NOMO-1 (cell line): Measurements from ENCODE around the gene ELAC2.
"Not testable (repeated sequence)": the region's sequence is repeated elsewhere in the genome, so short reads cannot be mapped to it uniquely, and the experiment has no call there.

ENCODE experiments used
- DNase-seq, 2 experiments: peaks; one replicate each; lab custom pipeline; 2025; ENCODE audit not compliant: unreplicated experiment in 2 of 2; lab: John Stamatoyannopoulos, UW

ELAC2 gene

GRCh38 chr17:12993631-12994030 lies 24.2 kb downstream of the ELAC2 start:
- no peak for DNase-seq

- no peak for DNase-seq
Observed at GRCh38 chr17:12992676-12993075, 25.2 kb downstream of the ELAC2 start.

- DNase-seq: no peak
Observed at GRCh38 chr17:12990926-12991325, 26.9 kb downstream of the ELAC2 start.

GRCh38 chr17:12990041-12990808 lies 27.6 kb downstream of the ELAC2 start:
- no peak for DNase-seq

GRCh38 chr17:12987120-12987519 lies 30.7 kb downstream of the ELAC2 start:
- no peak for DNase-seq

- no peak for DNase-seq
Observed at GRCh38 chr17:12985431-12986293, 32.2 kb downstream of the ELAC2 start.

GRCh38 chr17:12983991-12984884 lies 33.6 kb downstream of the ELAC2 start:
- no peak for DNase-seq

GRCh38 chr17:12982224-12982623 lies 35.6 kb downstream of the ELAC2 start:
- DNase-seq: peak; percentile 34 to 48

- DNase-seq: no peak
Observed at GRCh38 chr17:12979826-12980500, 37.9 kb downstream of the ELAC2 start.

GRCh38 chr17:12979246-12979645 lies 38.6 kb downstream of the ELAC2 start:
- no peak for DNase-seq

GRCh38 chr17:12978787-12979186 lies 39.0 kb downstream of the ELAC2 start:
- DNase-seq: not testable (repeated sequence)

- no peak for DNase-seq
Observed at GRCh38 chr17:12977008-12977751, 40.6 kb downstream of the ELAC2 start.

- DNase-seq: no peak
Observed at GRCh38 chr17:12974005-12974531, 43.8 kb downstream of the ELAC2 start.

GRCh38 chr17:12973496-12974004 lies 44.3 kb downstream of the ELAC2 start:
- DNase-seq: no peak

- DNase-seq: no peak
Observed at GRCh38 chr17:12967962-12968361, 49.9 kb downstream of the ELAC2 start.

GRCh38 chr17:12966413-12966812 lies 51.4 kb downstream of the ELAC2 start:
- no peak for DNase-seq

GRCh38 chr17:12965988-12966387 lies 51.8 kb downstream of the ELAC2 start:
- no peak for DNase-seq

GRCh38 chr17:12964840-12965239 lies 53.0 kb downstream of the ELAC2 start:
- DNase-seq: no peak

- DNase-seq: no peak
Observed at GRCh38 chr17:12964162-12964561, 53.7 kb downstream of the ELAC2 start.
